Measurements from ENCODE around the gene KDR.

The KDR gene

DNA sequence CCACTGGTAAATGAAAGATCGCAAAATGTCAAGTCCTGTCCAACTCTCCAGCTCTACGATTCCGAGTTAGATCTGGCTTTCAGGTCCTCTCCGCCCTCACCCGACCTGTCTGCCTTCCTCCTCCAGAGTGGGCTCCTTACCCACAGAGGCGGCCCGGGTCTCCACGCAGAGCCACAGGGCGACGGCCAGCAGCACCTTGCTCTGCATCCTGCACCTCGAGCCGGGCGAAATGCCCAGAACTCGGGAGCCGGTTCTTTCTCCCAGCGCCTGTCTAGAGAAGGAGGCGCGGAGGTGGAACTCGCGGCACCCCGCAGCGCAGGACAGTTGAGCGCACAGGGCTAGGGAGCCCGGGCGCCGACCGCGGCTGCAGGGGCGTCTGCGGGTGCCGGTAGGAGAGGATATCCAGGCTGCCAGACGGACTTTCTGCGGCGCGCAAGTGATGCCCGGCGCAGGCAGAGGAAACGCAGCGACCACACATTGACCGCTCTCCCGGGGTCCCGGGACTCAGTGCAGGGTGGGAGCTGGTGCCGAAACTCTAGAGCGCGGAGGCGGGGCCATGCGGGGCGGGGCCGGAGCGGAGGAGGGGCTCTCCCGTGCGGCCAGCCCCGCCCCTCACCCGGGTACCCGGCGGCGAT lies at the start of gene KDR:
KDR (minus strand) TSS at position 509 of the 635 bp plus-strand sequence; CDS start at position 207, 302 bp downstream.
- Mint-ChIP-seq H3K4me1 (ENCODE audit: low read depth) (no peaks in the 10 kb centered on the region), H3K36me3 (ENCODE audit: low read depth) (no peaks in the 10 kb centered on the region), H3K27ac (no peak within 1 kb of the TSS), H3K4me3 (no peak within 1 kb of the TSS), H3K27me3 (ENCODE audit: low read depth) (peaks cover 46% of the 10 kb centered on the region), H3K9me3 (no peaks in the 10 kb centered on the region)
- DNase-seq (ENCODE audit: low spot score): no peak

GRCh38 chr4:55173580-55173979 lies 48.2 kb upstream of the KDR start:
- Mint-ChIP-seq H3K27ac (no peak overlapping the region), H3K9me3 (no peaks in the 10 kb centered on the region), H3K36me3 (ENCODE audit: low read depth) (no peaks in the 10 kb centered on the region), H3K27me3 (ENCODE audit: low read depth) (peaks cover 2% of the 10 kb centered on the region), H3K4me1 (ENCODE audit: low read depth) (peaks cover 4% of the 10 kb centered on the region), H3K4me3 (no peak overlapping the region)
- no peak for DNase-seq (ENCODE audit: low spot score)

GRCh38 chr4:55172694-55173287 lies 47.4 kb upstream of the KDR start:
- no peaks in the 10 kb centered on the region for H3K36me3 Mint-ChIP-seq (ENCODE audit: low read depth)
- peaks cover 3% of the 10 kb centered on the region for H3K27me3 Mint-ChIP-seq (ENCODE audit: low read depth)
- H3K9me3 Mint-ChIP-seq: no peaks in the 10 kb centered on the region
- peaks cover 4% of the 10 kb centered on the region for H3K4me1 Mint-ChIP-seq (ENCODE audit: low read depth)
- no peak overlapping the region for H3K27ac Mint-ChIP-seq
- H3K4me3 Mint-ChIP-seq: no peak overlapping the region
- no peak for DNase-seq (ENCODE audit: low spot score)

DNA sequence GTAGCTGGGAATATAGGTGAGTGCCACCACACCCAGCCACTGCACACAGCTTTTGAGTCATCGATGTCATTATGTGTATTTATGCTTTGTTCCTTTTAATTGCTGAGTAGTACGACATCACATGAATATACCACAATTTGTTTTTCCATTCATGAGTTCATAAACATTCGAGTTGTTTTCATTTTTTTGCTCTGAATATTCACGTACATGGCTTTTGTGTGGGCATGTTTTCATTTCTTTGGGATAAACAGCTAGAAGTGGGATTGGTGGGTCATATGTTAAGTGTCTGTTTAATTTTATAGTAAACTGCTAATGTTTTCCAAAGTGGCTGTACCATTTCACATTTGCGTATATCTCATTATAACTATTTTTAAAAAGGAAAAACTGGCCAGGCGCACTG lies 45.1 kb upstream of the KDR start:
- no peak for DNase-seq (ENCODE audit: low spot score)
- no peaks in the 10 kb centered on the region for H3K4me1 Mint-ChIP-seq (ENCODE audit: low read depth)
- no peak overlapping the region for H3K27ac Mint-ChIP-seq
- H3K27me3 Mint-ChIP-seq (ENCODE audit: low read depth): peaks cover 3% of the 10 kb centered on the region
- H3K4me3 Mint-ChIP-seq: no peak overlapping the region
- H3K9me3 Mint-ChIP-seq: no peaks in the 10 kb centered on the region
- H3K36me3 Mint-ChIP-seq (ENCODE audit: low read depth): no peaks in the 10 kb centered on the region

GRCh38 chr4:55169352-55169961 lies 44.1 kb upstream of the KDR start:
- Mint-ChIP-seq H3K27me3 (ENCODE audit: low read depth) (peaks cover 3% of the 10 kb centered on the region), H3K9me3 (no peaks in the 10 kb centered on the region), H3K4me3 (no peak overlapping the region), H3K4me1 (ENCODE audit: low read depth) (no peaks in the 10 kb centered on the region), H3K27ac (no peak overlapping the region), H3K36me3 (ENCODE audit: low read depth) (no peaks in the 10 kb centered on the region)
- no peak for DNase-seq (ENCODE audit: low spot score)

DNA sequence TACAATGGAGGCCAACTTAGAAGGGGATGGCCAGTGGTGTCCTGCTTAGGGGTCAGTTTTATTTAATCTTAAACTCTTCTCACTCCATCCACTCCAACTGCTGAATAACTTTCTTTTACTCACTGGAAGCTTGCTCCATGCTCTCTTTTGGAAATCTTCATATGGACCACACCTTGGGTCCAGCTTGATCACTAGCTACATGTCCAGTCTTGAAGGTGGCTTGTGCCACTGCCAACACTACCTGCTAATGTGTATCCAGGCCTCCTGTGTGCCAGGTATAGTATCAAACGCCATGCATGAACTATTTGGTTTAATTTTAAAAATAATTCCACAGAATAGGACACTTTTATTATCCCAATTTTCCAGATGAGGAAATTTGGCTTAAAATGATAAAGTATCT lies 37.0 kb upstream of the KDR start:
- no peaks in the 10 kb centered on the region for H3K9me3 Mint-ChIP-seq
- H3K4me3 Mint-ChIP-seq: no peak overlapping the region
- H3K36me3 Mint-ChIP-seq (ENCODE audit: low read depth): no peaks in the 10 kb centered on the region
- peaks cover 6% of the 10 kb centered on the region for H3K27me3 Mint-ChIP-seq (ENCODE audit: low read depth)
- DNase-seq (ENCODE audit: low spot score): no peak
- H3K27ac Mint-ChIP-seq: no peak overlapping the region
- no peaks in the 10 kb centered on the region for H3K4me1 Mint-ChIP-seq (ENCODE audit: low read depth)

DNA sequence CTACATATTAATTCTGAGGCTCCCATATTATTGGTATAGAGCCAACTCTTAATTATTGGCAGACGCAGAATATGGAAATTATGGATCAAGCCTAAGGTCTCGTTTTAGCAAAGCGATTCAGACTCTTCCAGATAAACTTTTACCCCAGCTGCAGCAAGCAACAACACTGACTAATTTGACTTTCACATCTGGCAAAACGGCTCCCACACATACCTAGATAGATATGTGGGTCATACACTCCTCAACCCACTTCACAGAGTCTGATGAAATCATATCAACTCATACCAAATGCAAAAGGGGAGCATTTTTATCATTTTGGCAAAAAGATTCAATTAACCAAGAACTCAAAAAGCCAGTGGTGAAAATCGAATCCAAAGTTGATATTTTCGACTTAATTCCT lies 36.3 kb upstream of the KDR start:
- Mint-ChIP-seq H3K27me3 (ENCODE audit: low read depth) (peaks cover 6% of the 10 kb centered on the region), H3K9me3 (no peaks in the 10 kb centered on the region), H3K36me3 (ENCODE audit: low read depth) (no peaks in the 10 kb centered on the region), H3K4me3 (no peak overlapping the region), H3K27ac (no peak overlapping the region), H3K4me1 (ENCODE audit: low read depth) (no peaks in the 10 kb centered on the region)
- no peak for DNase-seq (ENCODE audit: low spot score)

- no peak overlapping the region for H3K4me3 Mint-ChIP-seq
- DNase-seq (ENCODE audit: low spot score): no peak
- H3K36me3 Mint-ChIP-seq (ENCODE audit: low read depth): no peaks in the 10 kb centered on the region
- H3K27me3 Mint-ChIP-seq (ENCODE audit: low read depth): peaks cover 8% of the 10 kb centered on the region
- H3K4me1 Mint-ChIP-seq (ENCODE audit: low read depth): no peaks in the 10 kb centered on the region
- no peaks in the 10 kb centered on the region for H3K9me3 Mint-ChIP-seq
- no peak overlapping the region for H3K27ac Mint-ChIP-seq
These were observed 34.5 kb upstream of the KDR start for GRCh38 chr4:55159851-55160250.

- no peaks in the 10 kb centered on the region for H3K9me3 Mint-ChIP-seq
- peaks cover 8% of the 10 kb centered on the region for H3K27me3 Mint-ChIP-seq (ENCODE audit: low read depth)
- H3K4me3 Mint-ChIP-seq: no peak overlapping the region
- DNase-seq (ENCODE audit: low spot score): no peak
- H3K27ac Mint-ChIP-seq: no peak overlapping the region
- no peaks in the 10 kb centered on the region for H3K4me1 Mint-ChIP-seq (ENCODE audit: low read depth)
- no peaks in the 10 kb centered on the region for H3K36me3 Mint-ChIP-seq (ENCODE audit: low read depth)
These were observed 33.6 kb upstream of the KDR start for GRCh38 chr4:55158957-55159356.

- no peak overlapping the region for H3K4me3 Mint-ChIP-seq
- no peak for DNase-seq (ENCODE audit: low spot score)
These were observed 32.3 kb upstream of the KDR start for GRCh38 chr4:55157559-55158277.

DNA sequence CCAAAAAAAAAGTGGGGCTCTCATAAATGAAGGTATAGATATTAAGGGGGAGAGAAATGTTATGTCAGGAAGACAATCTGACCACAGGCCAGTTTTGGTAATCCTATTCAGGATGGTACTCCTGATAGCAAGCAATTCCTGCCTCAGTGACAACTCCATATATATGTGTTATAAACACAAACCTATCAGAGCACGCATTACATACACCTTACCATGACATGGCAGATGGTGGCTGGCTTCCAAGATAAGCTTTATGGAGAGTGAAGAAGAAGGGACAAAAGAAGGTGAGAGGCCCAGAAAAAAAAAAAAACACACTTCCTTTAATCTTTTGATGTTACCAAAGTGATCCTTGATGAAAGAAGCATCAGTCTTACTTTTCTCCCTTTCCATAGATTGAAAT lies 29.5 kb upstream of the KDR start:
- DNase-seq (ENCODE audit: low spot score): no peak
- no peaks in the 10 kb centered on the region for H3K4me1 Mint-ChIP-seq (ENCODE audit: low read depth)
- no peaks in the 10 kb centered on the region for H3K9me3 Mint-ChIP-seq
- no peaks in the 10 kb centered on the region for H3K36me3 Mint-ChIP-seq (ENCODE audit: low read depth)
- H3K27ac Mint-ChIP-seq: no peak overlapping the region
- H3K27me3 Mint-ChIP-seq (ENCODE audit: low read depth): peaks cover 8% of the 10 kb centered on the region
- no peak overlapping the region for H3K4me3 Mint-ChIP-seq

More at GRCh38 chr4:55157559-55158277, 32.3 kb upstream of the KDR start:
- no peaks in the 10 kb centered on the region for H3K9me3 Mint-ChIP-seq
- H3K4me1 Mint-ChIP-seq (ENCODE audit: low read depth): no peaks in the 10 kb centered on the region
- peaks cover 8% of the 10 kb centered on the region for H3K27me3 Mint-ChIP-seq (ENCODE audit: low read depth)
- H3K27ac Mint-ChIP-seq: no peak overlapping the region
- no peaks in the 10 kb centered on the region for H3K36me3 Mint-ChIP-seq (ENCODE audit: low read depth)

DNA sequence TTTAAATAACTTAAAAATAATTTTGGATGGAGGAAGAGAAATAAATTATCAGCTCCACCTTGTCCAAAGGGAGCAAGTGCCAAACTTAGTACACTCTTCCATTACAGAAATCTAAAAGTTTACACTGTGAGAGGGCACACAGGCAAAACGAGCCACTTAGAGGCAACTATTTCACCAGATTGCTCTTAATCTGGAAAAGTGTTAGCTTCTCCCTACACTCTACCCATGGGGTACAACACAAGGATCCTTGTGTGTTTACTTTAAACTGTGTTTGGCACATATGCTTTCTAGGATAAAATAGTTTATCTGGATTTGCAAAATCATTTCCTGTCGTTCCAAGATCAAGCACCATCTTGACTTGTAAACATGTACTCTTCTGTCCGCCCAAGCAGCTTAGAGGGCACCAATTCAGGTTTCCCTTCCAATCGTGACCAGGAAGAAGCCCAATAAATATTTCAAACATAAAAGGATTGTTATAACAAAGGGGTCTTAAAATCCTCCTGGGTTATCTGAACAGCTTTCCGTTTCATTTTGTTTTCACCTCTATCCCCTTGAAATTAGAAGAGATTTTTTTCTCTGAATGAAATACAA lies 29.0 kb upstream of the KDR start:
- Mint-ChIP-seq H3K4me1 (ENCODE audit: low read depth) (no peaks in the 10 kb centered on the region), H3K27me3 (ENCODE audit: low read depth) (peaks cover 8% of the 10 kb centered on the region), H3K4me3 (no peak overlapping the region), H3K36me3 (ENCODE audit: low read depth) (no peaks in the 10 kb centered on the region), H3K27ac (no peak overlapping the region), H3K9me3 (no peaks in the 10 kb centered on the region)
- DNase-seq (ENCODE audit: low spot score): no peak

- Mint-ChIP-seq H3K9me3 (no peaks in the 10 kb centered on the region), H3K27me3 (ENCODE audit: low read depth) (no peaks in the 10 kb centered on the region), H3K27ac (no peak overlapping the region), H3K36me3 (ENCODE audit: low read depth) (no peaks in the 10 kb centered on the region), H3K4me1 (ENCODE audit: low read depth) (no peaks in the 10 kb centered on the region), H3K4me3 (no peak overlapping the region)
- no peak for DNase-seq (ENCODE audit: low spot score)
These were observed 18.5 kb upstream of the KDR start for GRCh38 chr4:55143858-55144257.

DNA sequence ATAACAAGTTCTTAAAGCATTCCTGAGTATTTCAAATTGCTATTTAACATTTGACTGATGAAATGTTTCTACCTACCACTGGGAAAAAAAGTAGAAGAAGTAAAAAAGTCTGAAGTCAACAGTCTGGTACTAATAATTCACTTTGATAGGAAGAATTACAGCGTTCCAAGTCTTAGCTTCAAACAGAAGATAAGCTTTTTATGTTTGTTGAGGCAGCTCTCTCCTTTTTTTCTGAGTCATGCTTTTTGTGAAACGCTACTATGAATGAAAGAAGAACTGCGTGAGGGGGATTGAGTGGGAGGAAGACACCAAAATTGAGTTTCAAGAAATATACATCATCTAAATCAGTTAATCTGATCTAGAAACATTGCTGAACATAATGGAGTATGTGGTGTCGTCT lies 13.0 kb upstream of the KDR start:
- Mint-ChIP-seq H3K9me3 (no peaks in the 10 kb centered on the region), H3K27me3 (ENCODE audit: low read depth) (no peaks in the 10 kb centered on the region), H3K4me1 (ENCODE audit: low read depth) (no peaks in the 10 kb centered on the region), H3K27ac (no peak overlapping the region), H3K36me3 (ENCODE audit: low read depth) (no peaks in the 10 kb centered on the region), H3K4me3 (no peak overlapping the region)
- no peak for DNase-seq (ENCODE audit: low spot score)
